ENCODE data around the gene ARHGEF28.

GRCh38 chr5:73655521-73656160 lies 29.6 kb downstream of the ARHGEF28 start:
- TF ChIP-seq, protein P1, sequence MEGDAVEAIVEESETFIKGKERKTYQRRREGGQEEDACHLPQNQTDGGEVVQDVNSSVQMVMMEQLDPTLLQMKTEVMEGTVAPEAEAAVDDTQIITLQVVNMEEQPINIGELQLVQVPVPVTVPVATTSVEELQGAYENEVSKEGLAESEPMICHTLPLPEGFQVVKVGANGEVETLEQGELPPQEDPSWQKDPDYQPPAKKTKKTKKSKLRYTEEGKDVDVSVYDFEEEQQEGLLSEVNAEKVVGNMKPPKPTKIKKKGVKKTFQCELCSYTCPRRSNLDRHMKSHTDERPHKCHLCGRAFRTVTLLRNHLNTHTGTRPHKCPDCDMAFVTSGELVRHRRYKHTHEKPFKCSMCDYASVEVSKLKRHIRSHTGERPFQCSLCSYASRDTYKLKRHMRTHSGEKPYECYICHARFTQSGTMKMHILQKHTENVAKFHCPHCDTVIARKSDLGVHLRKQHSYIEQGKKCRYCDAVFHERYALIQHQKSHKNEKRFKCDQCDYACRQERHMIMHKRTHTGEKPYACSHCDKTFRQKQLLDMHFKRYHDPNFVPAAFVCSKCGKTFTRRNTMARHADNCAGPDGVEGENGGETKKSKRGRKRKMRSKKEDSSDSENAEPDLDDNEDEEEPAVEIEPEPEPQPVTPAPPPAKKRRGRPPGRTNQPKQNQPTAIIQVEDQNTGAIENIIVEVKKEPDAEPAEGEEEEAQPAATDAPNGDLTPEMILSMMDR (IDR thresholded peaks at IDR 0.05): no peak
- no peak for TF ChIP-seq POLR2AphosphoS5 (IDR thresholded peaks at IDR 0.05)
- no peak for TF ChIP-seq POLR2A (IDR thresholded peaks at IDR 0.05; ENCODE audit: low read depth)
- no peak for TF ChIP-seq EP300 (IDR thresholded peaks at IDR 0.05)
